GM12892 (cell line): ENCODE measurements around the gene ACYP2.

Source experiments
- POLR2A ChIP-seq: IDR thresholded peaks from 2 replicates; pipeline ENCODE4 v1.6.1; 2011; ENCODE audit warnings: low read depth, low read length, control low read depth
- POLR2AphosphoS5 ChIP-seq: IDR thresholded peaks from 2 replicates; pipeline ENCODE4 v1.6.1; 2011; ENCODE audit warnings: low read depth, low read length, control low read depth
- TAF1 ChIP-seq: IDR thresholded peaks from 2 replicates; pipeline ENCODE4 v1.6.1; 2011; ENCODE audit warnings: low read depth, mild to moderate bottlenecking, control low read depth, low read length, borderline replicate concordance

DNA sequence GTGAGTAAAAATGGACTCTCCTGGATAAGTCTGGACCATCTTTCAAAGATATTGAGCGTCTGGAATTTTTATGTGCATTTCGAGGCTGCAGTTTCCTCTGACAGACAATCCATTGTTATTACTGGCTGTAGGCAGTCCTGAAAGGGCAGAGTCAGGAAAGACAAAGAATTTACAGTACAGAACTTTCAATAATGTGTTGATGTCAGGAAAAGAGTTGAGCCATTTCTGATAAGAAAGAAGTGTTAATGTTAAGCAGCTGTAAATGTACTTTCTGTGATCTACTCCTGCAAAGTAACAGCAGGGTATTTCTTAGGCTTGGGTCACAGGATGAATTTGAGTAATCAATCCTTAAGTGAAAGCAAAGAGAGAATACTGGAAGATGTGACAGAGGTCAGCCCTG, 110.8 kb downstream of the ACYP2 start:
- TF ChIP-seq POLR2AphosphoS5 (no peak), POLR2A (no peak), TAF1 (no peak)
